Activated CD8-positive, alpha-beta T cell treated with anti-CD3 and anti-CD28 coated beads for 36 hours (primary cell): ENCODE data around the gene BICC1. TPM values are rescaled to one million over a fixed set of nuclear protein-coding genes. Genes with fewer than 3 reads are reported as not detected.

Experiments
- ATAC-seq: fragments of 200-7000 bp; cut with Tn5 transposase; one replicate; pipeline ENCODE4 v1.10.0; 2021; ENCODE audit warnings: mild to moderate bottlenecking, moderate library complexity
- CTCF ChIA-PET: fragments of 350-600 bp; sonication (Branson Sonifier 250); formaldehyde crosslinking; loops from one replicate; lab custom pipeline; 2021; ENCODE audit warnings: antibody characterized with exemption; lab: Charles Lee
- POLR2A ChIA-PET: fragments of 350-600 bp; sonication (Branson Sonifier 250); formaldehyde crosslinking; loops from one replicate; lab custom pipeline; 2021; ENCODE audit warnings: antibody characterized with exemption; lab: Charles Lee
- DNase-seq: peaks from one replicate; pipeline ENCODE4 v3.0.0-alpha.2; 2020
- H3K27ac Mint-ChIP-seq: one replicate; pipeline ENCODE4 v1.8.0; 2021; ENCODE audit warnings: mild to moderate bottlenecking, mixed read lengths
- H3K27me3 Mint-ChIP-seq: one replicate; pipeline ENCODE4 v1.8.0; 2021; ENCODE audit warnings: mixed read lengths
- H3K36me3 Mint-ChIP-seq: one replicate; pipeline ENCODE4 v1.8.0; 2021; ENCODE audit warnings: low read depth, mixed read lengths
- H3K4me1 Mint-ChIP-seq: one replicate; pipeline ENCODE4 v1.8.0; 2021; ENCODE audit warnings: low read depth, mixed read lengths
- H3K4me3 Mint-ChIP-seq: one replicate; pipeline ENCODE4 v1.8.0; 2021; ENCODE audit warnings: mild to moderate bottlenecking, moderate library complexity, mixed read lengths
- H3K9me3 Mint-ChIP-seq: one replicate; pipeline ENCODE4 v1.8.0; 2021; ENCODE audit warnings: mixed read lengths
- intact Hi-C: fragments of 100-400 bp; cut with micrococcal nuclease; formaldehyde crosslinking; loops from one replicate; pipeline ENCODE4 v1.10.0; 2022
- total RNA-seq, 2 experiments: library from RNA; stranded (reverse); gene quantifications; one replicate each; pipeline ENCODE4 v1.2.3, GENCODE V29; 2021
- TF ChIP-seq, protein P1 (sequence below): fragments of 200-600 bp; IDR thresholded peaks from one replicate; pipeline ENCODE4 v1.8.0; 2022; ENCODE audit warnings: antibody characterized with exemption, mild to moderate bottlenecking

The BICC1 gene
- total RNA-seq, 2 experiments from 2014 or later, result not detected

DNA sequence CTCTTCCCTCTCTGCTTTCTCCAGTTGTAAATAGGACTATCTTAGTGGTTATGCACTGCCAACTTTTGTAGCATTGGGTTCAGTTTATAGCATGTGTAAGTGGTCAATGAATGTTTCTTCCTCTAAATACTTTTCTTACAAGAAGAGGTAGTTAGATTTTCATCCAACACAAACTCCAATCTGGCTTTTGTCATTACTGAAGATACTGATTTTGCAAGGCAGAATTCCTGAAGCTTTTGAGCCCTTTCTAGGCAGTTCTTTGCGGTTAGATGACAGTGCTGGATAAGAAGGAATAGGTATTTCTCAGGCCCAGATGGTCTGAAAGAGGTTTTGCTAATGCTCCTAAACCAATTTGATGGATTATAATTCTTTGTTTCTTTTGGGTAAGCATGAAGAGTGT, 60.5 kb downstream of the BICC1 start:
- H3K27ac Mint-ChIP-seq, result no peak overlapping the region
- H3K4me3 Mint-ChIP-seq, result no peak overlapping the region
- TF ChIP-seq, protein P1, sequence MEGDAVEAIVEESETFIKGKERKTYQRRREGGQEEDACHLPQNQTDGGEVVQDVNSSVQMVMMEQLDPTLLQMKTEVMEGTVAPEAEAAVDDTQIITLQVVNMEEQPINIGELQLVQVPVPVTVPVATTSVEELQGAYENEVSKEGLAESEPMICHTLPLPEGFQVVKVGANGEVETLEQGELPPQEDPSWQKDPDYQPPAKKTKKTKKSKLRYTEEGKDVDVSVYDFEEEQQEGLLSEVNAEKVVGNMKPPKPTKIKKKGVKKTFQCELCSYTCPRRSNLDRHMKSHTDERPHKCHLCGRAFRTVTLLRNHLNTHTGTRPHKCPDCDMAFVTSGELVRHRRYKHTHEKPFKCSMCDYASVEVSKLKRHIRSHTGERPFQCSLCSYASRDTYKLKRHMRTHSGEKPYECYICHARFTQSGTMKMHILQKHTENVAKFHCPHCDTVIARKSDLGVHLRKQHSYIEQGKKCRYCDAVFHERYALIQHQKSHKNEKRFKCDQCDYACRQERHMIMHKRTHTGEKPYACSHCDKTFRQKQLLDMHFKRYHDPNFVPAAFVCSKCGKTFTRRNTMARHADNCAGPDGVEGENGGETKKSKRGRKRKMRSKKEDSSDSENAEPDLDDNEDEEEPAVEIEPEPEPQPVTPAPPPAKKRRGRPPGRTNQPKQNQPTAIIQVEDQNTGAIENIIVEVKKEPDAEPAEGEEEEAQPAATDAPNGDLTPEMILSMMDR, result no peak
- ChIA-PET POLR2A (no interaction called here), CTCF (no interaction called here)
- peaks cover 2% of the 10 kb centered on the region for H3K27me3 Mint-ChIP-seq
- DNase-seq (no peak), ATAC-seq (no peak)
- H3K36me3 Mint-ChIP-seq, result no peaks in the 10 kb centered on the region
- H3K9me3 Mint-ChIP-seq, result peaks cover 4% of the 10 kb centered on the region
- intact Hi-C loops, result no loop called here
- no peaks in the 10 kb centered on the region for H3K4me1 Mint-ChIP-seq

DNA sequence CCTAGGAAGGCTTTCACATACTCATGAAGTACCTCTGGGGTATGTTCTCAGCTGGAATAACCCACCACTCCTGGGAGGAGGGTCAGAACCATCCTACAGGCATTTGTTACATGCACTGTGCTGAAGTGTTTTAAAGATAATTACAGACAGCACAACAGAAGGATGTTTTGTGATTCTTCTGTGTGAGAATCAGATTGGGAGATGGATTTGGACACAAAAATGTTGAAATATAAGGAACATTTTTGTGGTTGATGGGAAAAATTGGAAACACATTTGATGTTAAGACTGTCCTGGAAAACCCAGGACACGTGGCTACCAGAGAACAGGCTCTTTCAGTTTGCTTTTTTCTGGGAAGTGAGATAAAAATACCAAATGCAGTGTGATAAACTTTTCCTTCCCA, 61.4 kb downstream of the BICC1 start:
- Mint-ChIP-seq H3K9me3 (peaks cover 4% of the 10 kb centered on the region), H3K36me3 (no peaks in the 10 kb centered on the region), H3K4me3 (no peak overlapping the region), H3K27me3 (peaks cover 2% of the 10 kb centered on the region), H3K4me1 (no peaks in the 10 kb centered on the region), H3K27ac (no peak overlapping the region)
- no peak for ATAC-seq
- TF ChIP-seq, protein P1, result no peak
- intact Hi-C loops, result no loop called here
- no peak for DNase-seq
- CTCF ChIA-PET, result no interaction called here
- POLR2A ChIA-PET, result no interaction called here

DNA sequence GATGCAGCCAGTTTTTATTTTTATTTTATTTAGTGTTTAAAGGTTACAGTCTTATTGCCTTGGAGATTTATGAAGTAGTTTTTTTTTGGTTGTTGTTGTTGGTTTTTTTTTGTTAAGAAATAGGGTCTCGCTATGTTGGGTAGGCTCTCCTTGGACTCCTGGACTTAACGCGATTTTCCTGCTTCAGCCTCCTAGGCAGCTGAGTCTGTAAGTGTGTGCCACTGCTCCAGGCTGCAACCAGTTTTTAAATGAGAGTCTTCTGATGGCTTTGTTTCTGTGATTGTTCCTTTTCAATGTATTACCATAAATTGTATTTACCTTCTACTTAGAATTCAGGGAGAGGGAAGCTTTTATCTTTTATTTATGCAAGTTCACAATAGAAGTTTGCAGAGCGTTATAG, 62.8 kb downstream of the BICC1 start:
- Mint-ChIP-seq H3K4me1 (no peaks in the 10 kb centered on the region), H3K36me3 (no peaks in the 10 kb centered on the region), H3K27ac (no peak overlapping the region), H3K27me3 (peaks cover 2% of the 10 kb centered on the region), H3K9me3 (peaks cover 4% of the 10 kb centered on the region), H3K4me3 (no peak overlapping the region)
- ChIA-PET CTCF (no interaction called here), POLR2A (no interaction called here)
- TF ChIP-seq, protein P1, result no peak
- ATAC-seq (no peak), DNase-seq (no peak)
- intact Hi-C loops, result no loop called here

DNA sequence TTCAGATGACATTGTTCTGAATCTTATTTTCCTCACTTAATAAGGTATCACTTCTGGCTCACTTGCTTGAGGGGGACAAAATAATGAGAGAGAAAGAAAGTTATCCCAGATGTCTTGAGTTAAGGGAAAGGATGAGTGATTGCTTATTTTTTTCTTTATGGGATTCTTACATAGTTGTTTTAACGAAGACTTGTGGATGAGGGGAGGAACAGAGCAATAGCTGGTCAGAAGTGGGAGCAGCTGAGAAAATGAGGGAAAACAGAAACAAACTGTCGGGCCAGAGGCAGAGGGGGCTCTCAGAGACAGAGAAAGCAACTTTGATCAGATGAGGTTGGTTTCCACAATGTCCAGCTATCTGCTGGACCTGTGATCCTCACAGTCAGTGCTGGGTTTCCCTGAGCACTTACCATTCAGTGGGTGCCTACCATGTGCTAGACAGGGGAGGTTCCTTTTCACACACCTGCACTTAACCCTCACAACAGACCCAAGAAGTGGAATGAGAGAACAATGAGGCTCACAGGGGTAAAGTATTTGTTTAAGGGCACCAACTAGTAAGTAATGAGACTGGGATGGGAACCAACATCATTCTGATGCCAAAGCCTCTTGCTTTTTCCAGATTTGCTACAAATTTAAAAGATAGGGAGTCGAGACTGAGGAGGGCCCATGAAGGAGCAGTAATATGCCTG, 64.2 kb downstream of the BICC1 start:
- TF ChIP-seq, protein P1, result no peak
- intact Hi-C loops, result no loop called here
- peaks cover 2% of the 10 kb centered on the region for H3K27me3 Mint-ChIP-seq
- H3K36me3 Mint-ChIP-seq, result no peaks in the 10 kb centered on the region
- POLR2A ChIA-PET, result no interaction called here
- CTCF ChIA-PET, result interaction anchor here (1.0 kb wide), 1 partner anchor 46 kb away, joined by 3 read pairs; no protein-coding TSS in a partner anchor
- ATAC-seq (no peak), DNase-seq (no peak)
- H3K4me1 Mint-ChIP-seq, result no peaks in the 10 kb centered on the region
- no peak overlapping the region for H3K27ac Mint-ChIP-seq
- no peaks in the 10 kb centered on the region for H3K9me3 Mint-ChIP-seq
- H3K4me3 Mint-ChIP-seq, result no peak overlapping the region

DNA sequence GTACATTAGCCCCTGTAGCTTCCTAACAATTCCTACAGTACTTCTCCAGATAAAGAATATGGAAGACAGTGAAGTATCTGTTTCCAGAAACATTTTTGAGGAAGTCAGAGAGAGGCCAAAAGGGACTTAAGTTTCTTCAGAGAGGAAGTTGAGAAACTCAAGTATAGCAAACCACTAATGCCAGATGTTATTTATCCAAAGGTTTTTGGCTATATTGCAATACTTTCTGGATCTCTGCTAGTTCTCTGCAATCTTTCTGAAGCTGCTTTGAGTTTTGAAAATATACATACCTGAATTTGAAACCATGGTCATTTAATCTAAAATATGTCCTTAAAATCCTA, 64.7 kb downstream of the BICC1 start:
- no peaks in the 10 kb centered on the region for H3K4me1 Mint-ChIP-seq
- TF ChIP-seq, protein P1, result no peak
- no peaks in the 10 kb centered on the region for H3K36me3 Mint-ChIP-seq
- ChIA-PET POLR2A (no interaction called here), CTCF (interaction anchor here (1.0 kb wide), 1 partner anchor 47 kb away, joined by 3 read pairs; no protein-coding TSS in a partner anchor)
- ATAC-seq, result no peak
- intact Hi-C loops, result no loop called here
- no peak overlapping the region for H3K27ac Mint-ChIP-seq
- no peaks in the 10 kb centered on the region for H3K9me3 Mint-ChIP-seq
- H3K27me3 Mint-ChIP-seq, result peaks cover 2% of the 10 kb centered on the region
- no peak for DNase-seq
- no peak overlapping the region for H3K4me3 Mint-ChIP-seq
